ENCODE data around the gene COA8.

Gene COA8

DNA sequence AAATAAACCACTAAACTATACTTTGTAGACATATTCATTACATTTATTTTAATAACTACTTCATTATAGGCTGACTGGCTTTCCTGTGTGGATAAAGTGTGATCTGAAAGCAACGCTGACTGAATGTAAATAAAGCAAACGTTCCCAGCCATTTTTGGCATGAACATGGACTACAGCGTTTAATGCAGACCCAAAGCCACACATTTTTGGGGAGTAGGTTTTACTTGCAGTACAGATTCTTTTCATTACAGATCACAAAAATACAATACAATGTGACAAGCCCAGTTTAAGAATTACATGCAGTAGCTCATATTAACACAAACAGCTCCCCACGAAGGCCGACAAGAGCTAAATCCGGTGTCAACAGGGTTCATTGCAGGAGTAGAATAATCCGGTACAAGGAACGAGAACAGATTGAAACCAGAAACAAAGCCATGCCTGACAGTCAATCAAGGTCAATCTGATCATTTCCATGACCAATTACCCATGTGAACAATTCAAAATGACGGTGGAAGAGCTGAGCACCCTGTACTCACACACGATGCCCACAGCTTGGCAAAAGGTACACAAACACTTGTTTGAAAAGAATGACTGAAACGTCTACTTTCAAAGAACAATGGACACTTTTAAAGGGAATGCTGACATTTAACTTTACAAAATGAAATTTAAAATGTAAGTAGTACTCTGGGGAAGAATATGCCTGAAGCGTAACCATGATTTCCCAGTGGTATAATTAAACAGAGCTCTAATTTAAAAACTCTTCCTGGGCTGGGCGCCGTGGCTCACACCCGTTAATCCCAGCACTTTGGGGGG lies 5.6 kb upstream of the COA8 start:
- Histone ChIP-seq H3K4me1 (ENCODE audit: control insufficient read depth in 1 of 2, insufficient read depth in 1 of 2, low read depth in 1 of 2, low read length in 1 of 2) (peaks cover 14 to 17% of the 10 kb centered on the region in 2 experiments), H3K4me3 (ENCODE audit: low read depth in 1 of 2, low read length in 1 of 2) (no peak overlapping the region), H3K9me3 (no peaks in the 10 kb centered on the region), H3K27ac (no peak overlapping the region), H3K36me3 (peaks cover 25% of the 10 kb centered on the region), H3K27me3 (no peaks in the 10 kb centered on the region)
- TF ChIP-seq, protein P1, sequence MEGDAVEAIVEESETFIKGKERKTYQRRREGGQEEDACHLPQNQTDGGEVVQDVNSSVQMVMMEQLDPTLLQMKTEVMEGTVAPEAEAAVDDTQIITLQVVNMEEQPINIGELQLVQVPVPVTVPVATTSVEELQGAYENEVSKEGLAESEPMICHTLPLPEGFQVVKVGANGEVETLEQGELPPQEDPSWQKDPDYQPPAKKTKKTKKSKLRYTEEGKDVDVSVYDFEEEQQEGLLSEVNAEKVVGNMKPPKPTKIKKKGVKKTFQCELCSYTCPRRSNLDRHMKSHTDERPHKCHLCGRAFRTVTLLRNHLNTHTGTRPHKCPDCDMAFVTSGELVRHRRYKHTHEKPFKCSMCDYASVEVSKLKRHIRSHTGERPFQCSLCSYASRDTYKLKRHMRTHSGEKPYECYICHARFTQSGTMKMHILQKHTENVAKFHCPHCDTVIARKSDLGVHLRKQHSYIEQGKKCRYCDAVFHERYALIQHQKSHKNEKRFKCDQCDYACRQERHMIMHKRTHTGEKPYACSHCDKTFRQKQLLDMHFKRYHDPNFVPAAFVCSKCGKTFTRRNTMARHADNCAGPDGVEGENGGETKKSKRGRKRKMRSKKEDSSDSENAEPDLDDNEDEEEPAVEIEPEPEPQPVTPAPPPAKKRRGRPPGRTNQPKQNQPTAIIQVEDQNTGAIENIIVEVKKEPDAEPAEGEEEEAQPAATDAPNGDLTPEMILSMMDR (IDR thresholded peaks at IDR 0.05): no peak

DNA sequence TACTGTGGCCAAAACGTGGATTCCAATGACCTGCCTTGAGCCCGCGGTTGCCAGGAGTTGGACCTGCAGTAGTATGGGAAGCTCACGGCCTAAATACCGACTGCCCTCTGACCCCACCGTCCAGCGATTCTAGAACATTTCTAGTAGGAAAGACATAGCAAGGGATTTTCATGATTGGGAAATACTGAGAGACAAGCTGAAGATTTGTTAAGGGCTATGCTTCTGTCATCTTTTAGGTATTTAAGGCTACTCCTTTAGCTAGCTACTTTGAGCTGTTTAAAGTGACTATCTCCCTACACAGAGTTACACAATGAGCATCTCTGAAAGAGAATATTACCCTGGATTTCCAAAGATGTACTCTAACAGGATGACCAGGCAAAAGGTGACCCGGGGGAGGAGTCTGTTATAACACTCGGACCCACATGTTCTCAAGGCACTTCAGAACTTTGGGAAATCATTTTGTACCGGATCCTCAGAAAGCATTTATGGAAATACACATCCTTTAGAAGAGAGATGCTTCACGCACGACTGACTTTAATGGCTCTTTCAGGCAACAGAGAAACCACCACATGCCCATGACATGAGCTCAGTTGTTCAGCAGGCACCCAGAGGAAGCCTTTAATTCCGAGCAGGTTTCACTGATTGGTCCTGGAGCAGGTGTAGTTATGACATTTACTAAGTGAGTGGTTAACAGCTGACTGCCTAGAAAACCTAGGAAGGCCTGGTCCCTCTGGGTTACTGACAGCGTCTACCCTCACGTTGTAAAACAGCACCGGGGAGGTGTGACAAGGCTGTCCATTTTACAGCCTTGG lies 4.5 kb upstream of the COA8 start:
- Histone ChIP-seq H3K4me1 (ENCODE audit: control insufficient read depth in 1 of 2, insufficient read depth in 1 of 2, low read depth in 1 of 2, low read length in 1 of 2) (peaks cover 16 to 20% of the 10 kb centered on the region in 2 experiments), H3K27ac (no peak overlapping the region), H3K36me3 (peaks cover 28% of the 10 kb centered on the region), H3K4me3 (ENCODE audit: low read depth in 1 of 2, low read length in 1 of 2) (no peak overlapping the region), H3K9me3 (no peaks in the 10 kb centered on the region), H3K27me3 (no peaks in the 10 kb centered on the region)
- TF ChIP-seq, protein P1 (IDR thresholded peaks at IDR 0.05): no peak

DNA sequence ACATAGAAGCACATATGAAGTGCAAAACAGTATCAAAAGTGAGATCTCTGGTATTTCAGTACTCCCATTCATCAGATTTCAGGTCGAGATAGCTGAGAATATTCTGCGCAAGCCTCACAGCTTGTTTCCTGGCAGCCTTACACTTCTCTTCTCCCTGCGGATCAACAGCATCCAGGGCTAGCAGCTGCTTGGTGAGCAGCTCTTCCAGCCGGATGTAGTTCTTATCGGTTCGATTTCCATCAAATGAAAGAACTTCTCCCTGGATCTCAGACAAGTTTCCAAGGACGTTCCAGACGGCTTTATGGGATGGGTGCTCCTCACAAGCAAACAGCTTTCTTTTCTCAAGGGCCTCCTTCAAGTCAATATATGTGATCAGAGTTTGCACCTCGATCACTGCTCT lies 3.0 kb upstream of the COA8 start:
- Histone ChIP-seq H3K27ac (no peak overlapping the region), H3K9me3 (no peaks in the 10 kb centered on the region), H3K4me1 (ENCODE audit: control insufficient read depth in 1 of 2, insufficient read depth in 1 of 2, low read depth in 1 of 2, low read length in 1 of 2) (peaks cover 25 to 29% of the 10 kb centered on the region in 2 experiments), H3K36me3 (peaks cover 28% of the 10 kb centered on the region), H3K27me3 (no peaks in the 10 kb centered on the region), H3K4me3 (ENCODE audit: low read depth in 1 of 2, low read length in 1 of 2) (no peak overlapping the region)
- TF ChIP-seq, protein P1 (IDR thresholded peaks at IDR 0.05): no peak

DNA sequence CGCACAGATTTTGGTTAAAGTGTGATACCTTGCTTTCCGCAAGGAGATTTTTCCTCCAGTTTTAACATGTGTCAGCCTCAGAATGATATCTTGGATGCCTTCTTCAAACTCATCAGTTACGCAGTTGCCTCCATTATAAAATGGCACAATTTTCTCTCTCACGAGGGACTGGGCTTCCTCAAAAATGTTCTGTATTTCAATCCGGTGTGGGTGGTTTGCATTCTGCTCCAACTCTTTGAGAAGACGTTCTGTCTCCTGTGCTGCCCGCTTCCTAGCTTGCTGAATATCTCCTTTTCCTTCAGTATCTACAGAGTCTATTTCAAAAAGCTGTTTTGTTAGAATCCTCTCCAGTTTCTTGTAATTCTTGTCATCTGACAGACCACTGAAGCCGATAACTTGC lies 2.1 kb upstream of the COA8 start:
- TF ChIP-seq, protein P1 (IDR thresholded peaks at IDR 0.05): no peak
- Histone ChIP-seq H3K4me1 (ENCODE audit: control insufficient read depth in 1 of 2, insufficient read depth in 1 of 2, low read depth in 1 of 2, low read length in 1 of 2) (peaks cover 25 to 29% of the 10 kb centered on the region in 2 experiments), H3K27ac (no peak overlapping the region), H3K4me3 (ENCODE audit: low read depth in 1 of 2, low read length in 1 of 2) (no peak overlapping the region), H3K36me3 (peaks cover 28% of the 10 kb centered on the region), H3K27me3 (no peaks in the 10 kb centered on the region), H3K9me3 (no peaks in the 10 kb centered on the region)

DNA sequence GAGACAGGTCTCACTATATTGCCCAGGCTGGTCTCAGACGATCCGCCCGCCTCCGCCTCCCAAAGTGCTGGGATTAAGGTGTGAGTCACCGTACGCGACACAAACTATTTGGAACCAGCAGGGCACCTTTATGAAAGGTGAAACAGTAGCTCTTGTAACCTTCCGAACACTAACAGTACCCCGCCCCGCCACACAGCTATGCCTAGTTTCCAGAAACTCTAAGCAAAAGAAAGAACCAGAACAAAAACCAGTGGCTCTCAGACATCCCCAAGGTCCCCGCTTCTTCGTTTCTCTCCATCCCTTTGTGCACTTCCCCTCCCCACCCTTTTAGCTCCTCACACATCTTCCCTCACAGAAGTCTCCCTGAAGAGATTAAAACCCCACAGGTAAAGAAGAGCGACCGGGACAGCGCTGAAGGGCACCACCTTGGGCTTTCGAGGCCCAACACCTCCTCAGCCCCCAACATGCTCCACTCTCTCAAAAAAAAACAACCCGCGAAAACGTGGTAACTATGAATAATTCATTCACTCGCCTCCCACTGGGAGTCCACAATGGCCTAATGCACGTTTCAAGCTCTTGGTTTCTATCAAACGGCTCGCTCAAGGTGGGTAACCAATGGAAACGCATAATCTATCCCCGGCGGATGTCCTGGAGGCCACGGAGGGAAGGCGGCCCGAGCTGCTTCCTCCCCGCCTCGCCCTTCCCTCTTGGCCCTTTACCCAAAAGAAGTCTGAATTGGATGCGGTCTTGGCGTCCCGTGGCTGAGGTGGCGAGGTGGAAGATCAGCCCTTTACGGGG lies 1.2 kb upstream of the COA8 start:
- H3K36me3 ChIP-seq: peaks cover 28% of the 10 kb centered on the region
- peak overlapping the region; percentile 86 to 99 for H3K4me3 ChIP-seq (ENCODE audit: low read depth in 1 of 2, low read length in 1 of 2)
- TF ChIP-seq, protein P1 (IDR thresholded peaks at IDR 0.05): no peak
- H3K27ac ChIP-seq: peak overlapping the region; percentile 100
- H3K9me3 ChIP-seq: no peaks in the 10 kb centered on the region
- peaks cover 25 to 29% of the 10 kb centered on the region in 2 experiments for H3K4me1 ChIP-seq (ENCODE audit: control insufficient read depth in 1 of 2, insufficient read depth in 1 of 2, low read depth in 1 of 2, low read length in 1 of 2)
- no peaks in the 10 kb centered on the region for H3K27me3 ChIP-seq
